ENCODE data around the gene TNFRSF1A.
"Not testable (repeated sequence)": the region's sequence is repeated elsewhere in the genome, so short reads cannot be mapped to it uniquely, and the experiment has no call there.

The TNFRSF1A gene

GRCh38 chr12:6360578-6361490, 19.0 kb upstream of the TNFRSF1A start:
- in situ Hi-C loops (cut with MboI; ENCODE audit: low pct_unique_long_range_greater_than_20kb, low sequenced_read_pairs), result no loop called here
- DNase-seq, result no peak

GRCh38 chr12:6360080-6360571, 18.2 kb upstream of the TNFRSF1A start:
- in situ Hi-C loops (cut with MboI; ENCODE audit: low pct_unique_long_range_greater_than_20kb, low sequenced_read_pairs), result no loop called here

GRCh38 chr12:6358881-6359280, 17.0 kb upstream of the TNFRSF1A start:
- in situ Hi-C loops (cut with MboI; ENCODE audit: low pct_unique_long_range_greater_than_20kb, low sequenced_read_pairs), result no loop called here
- DNase-seq, result peak; percentile 61

More at GRCh38 chr12:6360080-6360571, 18.2 kb upstream of the TNFRSF1A start:
- no peak for DNase-seq

- in situ Hi-C loops (cut with MboI; ENCODE audit: low pct_unique_long_range_greater_than_20kb, low sequenced_read_pairs), result no loop called here
- no peak for DNase-seq
Measured at GRCh38 chr12:6356374-6356820, 14.5 kb upstream of the TNFRSF1A start.

GRCh38 chr12:6355491-6356373, 13.9 kb upstream of the TNFRSF1A start:
- in situ Hi-C loops (cut with MboI; ENCODE audit: low pct_unique_long_range_greater_than_20kb, low sequenced_read_pairs), result no loop called here
- peak; percentile 19 for DNase-seq

GRCh38 chr12:6354495-6355393, 12.9 kb upstream of the TNFRSF1A start:
- DNase-seq, result no peak
- in situ Hi-C loops (cut with MboI; ENCODE audit: low pct_unique_long_range_greater_than_20kb, low sequenced_read_pairs), result no loop called here

GRCh38 chr12:6352193-6353173, 10.6 kb upstream of the TNFRSF1A start:
- peak; percentile 45 for DNase-seq

GRCh38 chr12:6351622-6352021, 9.7 kb upstream of the TNFRSF1A start:
- DNase-seq, result no peak
- in situ Hi-C loops (cut with MboI; ENCODE audit: low pct_unique_long_range_greater_than_20kb, low sequenced_read_pairs), result no loop called here

More at GRCh38 chr12:6352193-6353173, 10.6 kb upstream of the TNFRSF1A start:
- in situ Hi-C loops (cut with MboI; ENCODE audit: low pct_unique_long_range_greater_than_20kb, low sequenced_read_pairs), result no loop called here

GRCh38 chr12:6347367-6348338, 5.8 kb upstream of the TNFRSF1A start:
- peak; percentile 72 for DNase-seq
- in situ Hi-C loops (cut with MboI; ENCODE audit: low pct_unique_long_range_greater_than_20kb, low sequenced_read_pairs), result no loop called here

GRCh38 chr12:6346942-6347341, 5.1 kb upstream of the TNFRSF1A start:
- in situ Hi-C loops (cut with MboI; ENCODE audit: low pct_unique_long_range_greater_than_20kb, low sequenced_read_pairs), result no loop called here

GRCh38 chr12:6346235-6346832, 4.5 kb upstream of the TNFRSF1A start:
- in situ Hi-C loops (cut with MboI; ENCODE audit: low pct_unique_long_range_greater_than_20kb, low sequenced_read_pairs), result no loop called here
- DNase-seq, result no peak

More at GRCh38 chr12:6346942-6347341, 5.1 kb upstream of the TNFRSF1A start:
- DNase-seq, result no peak

GRCh38 chr12:6345319-6346091, 3.6 kb upstream of the TNFRSF1A start:
- peak; percentile 58 for DNase-seq

GRCh38 chr12:6344101-6344660, 2.3 kb upstream of the TNFRSF1A start:
- DNase-seq; in situ Hi-C loops (cut with MboI; ENCODE audit: low pct_unique_long_range_greater_than_20kb, low sequenced_read_pairs): not testable (repeated sequence)

More at GRCh38 chr12:6345319-6346091, 3.6 kb upstream of the TNFRSF1A start:
- in situ Hi-C loops (cut with MboI; ENCODE audit: low pct_unique_long_range_greater_than_20kb, low sequenced_read_pairs), result no loop called here

- in situ Hi-C loops (cut with MboI; ENCODE audit: low pct_unique_long_range_greater_than_20kb, low sequenced_read_pairs), result no loop called here
- no peak for DNase-seq
Measured at GRCh38 chr12:6343518-6343917, 1.6 kb upstream of the TNFRSF1A start.
